NCI-H748 (cell line): ENCODE measurements around the gene JTB.

Experiments
- DNase-seq: peaks from one replicate; lab custom pipeline; 2025; ENCODE audit not compliant: unreplicated experiment; lab: John Stamatoyannopoulos, UW

JTB gene

GRCh38 chr1:153956997-153957715 is 20.3 kb downstream of the JTB start:
- no peak for DNase-seq

- DNase-seq, result no peak
Measured at GRCh38 chr1:153954826-153955225, 22.6 kb downstream of the JTB start.

DNA sequence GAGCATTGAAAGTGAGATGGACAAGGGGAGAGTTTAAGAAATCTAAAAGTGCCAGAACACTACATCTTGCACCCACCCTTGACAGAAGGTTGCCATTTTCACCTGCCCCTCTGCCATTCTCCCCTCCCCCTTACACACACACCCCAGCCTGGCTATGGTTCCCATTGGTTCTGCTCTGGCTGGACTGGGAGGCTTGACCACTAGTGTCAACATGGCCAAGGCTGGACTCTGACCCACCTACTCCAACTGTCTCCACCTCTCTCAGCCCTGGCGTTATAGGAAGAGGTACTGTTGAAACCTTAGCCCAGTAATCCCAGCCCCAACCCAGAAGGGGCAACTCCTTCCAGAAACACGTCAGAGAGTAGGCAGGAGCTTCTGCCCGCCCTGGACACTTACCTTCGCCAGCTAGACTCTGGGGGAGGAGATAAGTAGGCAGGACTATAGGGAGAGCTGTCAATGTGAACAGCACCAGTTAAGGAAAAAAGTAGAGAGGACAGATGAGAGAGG is 23.6 kb downstream of the JTB start:
- DNase-seq, result no peak

GRCh38 chr1:153951801-153952200 is 25.7 kb downstream of the JTB start:
- DNase-seq, result no peak

- no peak for DNase-seq
Measured at GRCh38 chr1:153951183-153951582, 26.3 kb downstream of the JTB start.

- DNase-seq, result peak; percentile 84
Measured at GRCh38 chr1:153946622-153947241, 30.7 kb downstream of the JTB start, which contains the start of gene DENND4B. DENND4B (minus strand) TSS chr1:153946718; CDS start chr1:153944374, 2,344 bp downstream.

GRCh38 chr1:153945795-153946621 is 31.5 kb downstream of the JTB start:
- peak; percentile 65 for DNase-seq

DNA sequence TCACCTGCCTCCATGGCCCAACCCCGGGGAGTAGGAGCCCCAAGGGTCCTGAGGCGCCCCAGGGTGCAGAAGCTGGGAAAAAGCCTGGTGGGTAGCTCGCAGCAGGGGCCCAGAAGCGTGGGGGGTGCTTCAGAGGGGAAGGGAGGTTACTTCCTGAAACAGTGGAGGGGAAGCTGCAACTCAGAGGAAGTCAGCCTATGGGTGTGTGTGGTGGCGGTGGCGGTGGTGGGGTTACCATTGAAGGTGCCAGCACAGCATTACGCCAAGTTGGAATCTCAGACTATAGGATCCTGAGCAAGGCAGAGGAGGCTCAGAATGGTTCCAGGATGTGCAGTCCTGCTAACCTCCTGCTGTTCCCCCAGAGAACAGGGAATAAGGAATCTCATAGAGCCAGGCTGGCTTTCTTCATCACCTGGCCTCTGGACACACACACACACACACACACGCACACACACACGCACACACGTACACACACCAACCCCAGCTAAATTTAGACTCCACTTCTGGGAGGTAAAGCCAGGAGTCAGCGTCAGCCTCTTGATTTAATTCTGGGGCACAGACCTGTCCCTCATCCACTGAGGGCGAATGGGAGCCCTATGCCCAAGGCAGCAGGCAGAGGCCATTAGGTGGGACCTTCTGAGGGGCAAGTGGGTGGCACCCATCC is 32.2 kb downstream of the JTB start:
- DNase-seq, result peak; percentile 36

- DNase-seq, result no peak
Measured at GRCh38 chr1:153944827-153945117, 32.7 kb downstream of the JTB start.

- DNase-seq, result no peak
Measured at GRCh38 chr1:153944005-153944826, 33.3 kb downstream of the JTB start.

DNA sequence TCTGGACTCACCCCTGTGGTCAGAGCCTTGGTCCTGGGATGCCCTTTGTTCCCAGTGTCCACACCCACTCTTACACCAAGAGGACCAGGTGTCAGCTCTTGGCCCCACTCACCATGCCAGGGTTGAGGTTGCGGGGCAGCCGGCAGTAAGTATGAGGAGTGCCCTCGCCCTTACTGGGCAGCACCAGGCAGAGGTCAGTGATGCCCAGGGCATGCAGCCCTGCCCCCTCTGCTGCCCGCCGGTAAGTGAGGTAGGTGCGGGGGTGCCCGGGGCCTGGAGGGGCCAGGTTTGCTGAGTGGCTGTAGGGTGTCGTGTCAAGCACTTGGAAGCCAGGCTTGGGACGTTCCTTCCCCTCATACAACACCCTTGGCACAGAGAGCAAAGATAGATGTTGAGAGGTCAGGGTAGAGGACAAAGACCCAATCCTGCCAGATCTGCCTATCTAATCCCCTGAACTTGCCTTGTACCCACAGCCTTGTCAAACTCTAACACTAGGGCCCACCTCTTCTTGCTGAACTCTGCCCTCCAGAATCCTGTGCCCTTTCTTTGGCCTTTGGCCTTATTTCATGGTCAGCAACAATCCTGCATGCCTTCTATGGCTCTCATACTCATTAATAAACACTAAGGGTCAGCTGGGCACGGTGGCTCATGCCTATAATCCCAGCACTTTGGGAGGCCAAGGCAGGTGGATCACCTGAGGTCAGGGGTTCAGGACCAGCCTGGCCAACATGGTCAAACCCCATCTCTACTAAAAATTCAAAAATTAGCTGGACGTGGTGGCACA is 34.5 kb downstream of the JTB start:
- DNase-seq, result no peak

DNA sequence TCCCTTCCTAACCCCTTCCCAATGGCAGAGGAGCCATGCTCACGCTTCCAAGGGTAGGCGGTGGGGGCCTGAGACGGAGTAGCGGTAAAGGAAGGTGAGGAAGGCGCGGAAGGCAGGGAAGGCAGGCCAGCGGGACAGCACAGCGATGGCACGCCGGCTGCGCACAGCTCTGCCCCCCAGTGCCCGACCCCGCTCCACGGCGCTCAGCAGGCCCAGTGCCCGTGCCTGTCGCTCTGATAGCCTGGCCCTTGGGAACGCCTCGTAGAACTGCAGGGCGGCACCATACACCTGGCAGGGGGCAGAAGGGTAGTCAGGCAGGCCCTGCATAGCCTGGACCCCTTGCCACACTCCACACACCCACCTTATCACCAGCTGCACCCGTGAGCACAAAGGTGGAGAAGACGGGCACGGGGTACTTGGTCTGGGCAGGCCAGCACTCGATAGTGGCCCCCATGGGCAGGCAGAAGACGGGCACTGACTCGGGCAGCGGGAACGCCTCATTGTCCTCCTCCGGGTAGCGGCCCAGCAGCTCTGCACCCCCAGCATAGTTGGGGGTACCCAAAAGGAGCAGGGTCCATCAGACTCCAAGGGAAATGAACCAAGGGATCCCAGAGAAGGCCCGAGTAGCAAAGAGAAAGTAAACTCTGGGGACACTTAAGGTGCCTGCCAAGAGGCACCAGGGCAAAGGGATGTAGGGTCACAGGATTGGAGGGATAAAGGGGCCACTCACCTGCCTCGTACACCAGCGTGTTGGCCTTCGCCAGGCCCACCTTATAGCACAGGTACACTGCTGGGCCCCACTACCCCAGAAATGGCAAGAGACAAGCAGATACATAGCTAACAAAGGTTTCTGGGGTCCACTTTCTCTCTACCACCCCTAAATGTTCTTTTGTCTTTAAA is 35.4 kb downstream of the JTB start:
- DNase-seq, result no peak

- DNase-seq, result no peak
Measured at GRCh38 chr1:153940756-153941155, 36.7 kb downstream of the JTB start.

DNA sequence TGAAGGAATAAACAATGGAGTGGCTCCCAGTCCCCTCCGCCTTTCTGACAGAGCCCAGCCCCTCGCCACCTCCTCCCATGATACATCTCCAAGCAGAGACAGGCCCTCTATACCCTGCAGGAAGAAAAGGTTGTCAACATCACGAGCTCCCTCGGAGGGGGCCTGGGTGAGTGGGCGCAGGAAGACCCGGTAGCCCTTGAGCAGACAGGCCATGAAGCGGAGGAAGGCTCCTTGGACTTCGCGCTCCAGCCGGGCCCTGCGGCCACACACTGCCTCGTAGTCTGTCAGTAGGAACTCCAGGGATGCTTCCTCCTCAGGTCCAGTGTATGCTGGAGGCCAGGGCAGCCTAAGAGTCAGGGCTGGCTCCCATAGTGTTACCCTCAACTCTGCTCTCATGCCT is 38.0 kb downstream of the JTB start:
- DNase-seq, result no peak

DNA sequence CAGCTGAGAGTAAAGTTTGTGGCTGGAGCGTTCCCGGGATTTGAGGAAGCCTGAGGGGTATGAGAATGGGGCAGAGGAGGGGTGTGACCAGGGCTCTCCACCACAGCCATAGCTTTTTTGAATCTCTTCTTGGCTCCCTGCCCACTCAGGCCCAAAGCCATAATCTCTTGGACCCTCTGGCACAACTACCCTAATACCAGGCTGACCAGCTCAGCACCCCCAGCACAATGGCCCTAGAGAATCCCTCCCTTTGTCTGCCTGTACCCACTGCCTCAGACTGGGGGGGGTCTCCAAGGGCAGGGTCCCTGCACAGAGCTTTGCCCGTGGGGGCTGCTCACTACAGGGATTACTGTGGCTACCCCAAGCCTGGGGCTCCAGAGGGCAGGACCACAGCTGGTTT is 38.5 kb downstream of the JTB start:
- DNase-seq, result no peak

- DNase-seq, result no peak
Measured at GRCh38 chr1:153937331-153937730, 40.1 kb downstream of the JTB start.

GRCh38 chr1:153936011-153936802 is 41.3 kb downstream of the JTB start:
- DNase-seq, result no peak

DNA sequence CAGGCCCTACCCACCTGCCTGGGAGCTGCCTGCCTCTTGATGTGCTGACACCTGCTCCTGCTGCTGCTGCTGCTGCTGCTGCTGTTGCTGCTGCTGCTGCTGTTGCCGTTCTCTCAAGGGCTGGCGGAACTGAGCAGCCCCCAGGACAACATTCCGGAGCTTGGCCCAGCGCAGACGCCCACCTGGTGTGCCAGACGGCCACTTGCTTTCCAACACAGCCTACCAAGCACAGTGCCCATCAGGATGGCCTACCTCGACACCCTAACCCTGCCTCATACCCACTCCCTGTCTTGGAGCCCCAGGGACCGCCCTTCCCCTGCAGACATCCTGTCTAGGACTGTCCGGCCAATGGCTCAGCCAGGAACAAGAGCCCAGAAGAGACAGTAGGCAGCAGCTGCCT is 42.7 kb downstream of the JTB start:
- DNase-seq, result no peak
